Astrocyte (in vitro differentiated cells and primary cell): ENCODE data around the gene CECR2.

Source experiments
- EZH2 ChIP-seq: IDR thresholded peaks from 2 replicates; pipeline ENCODE4 v1.6.1; 2012; ENCODE audit warnings: mild to moderate bottlenecking, low read length, inconsistent platforms; ENCODE audit not compliant: insufficient read depth
- TF ChIP-seq, protein P1 (sequence below): IDR thresholded peaks from 2 replicates; pipeline ENCODE4 v1.5.1; 2011; ENCODE audit warnings: low read depth, mild to moderate bottlenecking, inconsistent platforms, low read length, moderate library complexity; ENCODE audit not compliant: insufficient read depth

- TF ChIP-seq, protein P1, sequence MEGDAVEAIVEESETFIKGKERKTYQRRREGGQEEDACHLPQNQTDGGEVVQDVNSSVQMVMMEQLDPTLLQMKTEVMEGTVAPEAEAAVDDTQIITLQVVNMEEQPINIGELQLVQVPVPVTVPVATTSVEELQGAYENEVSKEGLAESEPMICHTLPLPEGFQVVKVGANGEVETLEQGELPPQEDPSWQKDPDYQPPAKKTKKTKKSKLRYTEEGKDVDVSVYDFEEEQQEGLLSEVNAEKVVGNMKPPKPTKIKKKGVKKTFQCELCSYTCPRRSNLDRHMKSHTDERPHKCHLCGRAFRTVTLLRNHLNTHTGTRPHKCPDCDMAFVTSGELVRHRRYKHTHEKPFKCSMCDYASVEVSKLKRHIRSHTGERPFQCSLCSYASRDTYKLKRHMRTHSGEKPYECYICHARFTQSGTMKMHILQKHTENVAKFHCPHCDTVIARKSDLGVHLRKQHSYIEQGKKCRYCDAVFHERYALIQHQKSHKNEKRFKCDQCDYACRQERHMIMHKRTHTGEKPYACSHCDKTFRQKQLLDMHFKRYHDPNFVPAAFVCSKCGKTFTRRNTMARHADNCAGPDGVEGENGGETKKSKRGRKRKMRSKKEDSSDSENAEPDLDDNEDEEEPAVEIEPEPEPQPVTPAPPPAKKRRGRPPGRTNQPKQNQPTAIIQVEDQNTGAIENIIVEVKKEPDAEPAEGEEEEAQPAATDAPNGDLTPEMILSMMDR: no peak
- no peak for TF ChIP-seq EZH2
Measured at GRCh38 chr22:17508110-17508509, 138.8 kb downstream of the CECR2 start.
